Caco-2 (cell line): Measurements from ENCODE around the gene KHDC4. TPM values are rescaled to one million over a fixed set of nuclear protein-coding genes. Genes with fewer than 3 reads are reported as not detected.

ENCODE experiments used
- BruUV-seq: library from RNA; stranded (reverse); fragments of 400-500 nt; replicated peaks from 2 replicates; lab custom pipeline; 2021; lab: Mats Ljungman, UMichigan
- CTCF ChIA-PET: fragments of 300-600 bp; sonication (Branson Sonifier 250); formaldehyde crosslinking; loops from one replicate; lab custom pipeline; 2022; ENCODE audit warnings: antibody characterized with exemption; lab: Charles Lee
- POLR2A ChIA-PET: fragments of 300-600 bp; sonication (Branson Sonifier 250); formaldehyde crosslinking; loops from one replicate; lab custom pipeline; 2022; ENCODE audit warnings: antibody characterized with exemption; lab: Charles Lee
- DNase-seq, 2 experiments: peaks; one replicate each; pipeline versions ENCODE4 v3.0.0 to v3.0.0-alpha.2; 2020 to 2022
- H3K27me3 ChIP-seq: replicated peaks from 2 replicates; pipeline ENCODE4 v1.6.0; 2011; ENCODE audit warnings: low read length; ENCODE audit not compliant: control insufficient read depth, insufficient read depth
- H3K36me3 ChIP-seq: 2 replicates; pipeline ENCODE4 v1.5.1; 2011; ENCODE audit warnings: low read length; ENCODE audit not compliant: control insufficient read depth, insufficient read depth
- H3K4me1 ChIP-seq: fragments of 250-450 bp; sonication (Bioruptor Pico); 2 replicates; pipeline ENCODE4 v1.5.1; 2020; ENCODE audit warnings: mild to moderate bottlenecking
- H3K4me3 ChIP-seq: 2 replicates; pipeline ENCODE4 v1.5.1; 2011; ENCODE audit warnings: low read depth, mild to moderate bottlenecking, control low read depth, low read length
- H3K9me3 ChIP-seq: fragments of 250-450 bp; sonication (Bioruptor Pico); 2 replicates; pipeline ENCODE4 v1.5.1; 2020; ENCODE audit warnings: mild to moderate bottlenecking, moderate library complexity
- H3K27ac Mint-ChIP-seq: one replicate; pipeline ENCODE4 v1.8.0; 2022; ENCODE audit warnings: mixed read lengths; ENCODE audit not compliant: unreplicated experiment
- H3K27me3 Mint-ChIP-seq: one replicate; pipeline ENCODE4 v1.8.0; 2022; ENCODE audit warnings: mixed read lengths; ENCODE audit not compliant: insufficient read depth, unreplicated experiment
- H3K36me3 Mint-ChIP-seq: one replicate; pipeline ENCODE4 v1.8.0; 2022; ENCODE audit warnings: mild to moderate bottlenecking, mixed read lengths; ENCODE audit not compliant: insufficient read depth, unreplicated experiment
- H3K4me1 Mint-ChIP-seq: one replicate; pipeline ENCODE4 v1.8.0; 2022; ENCODE audit warnings: low read depth, mixed read lengths; ENCODE audit not compliant: unreplicated experiment
- H3K4me3 Mint-ChIP-seq: one replicate; pipeline ENCODE4 v1.8.0; 2022; ENCODE audit warnings: mild to moderate bottlenecking, moderate library complexity, mixed read lengths; ENCODE audit not compliant: unreplicated experiment
- H3K9me3 Mint-ChIP-seq: one replicate; pipeline ENCODE4 v1.8.0; 2022; ENCODE audit warnings: mixed read lengths; ENCODE audit not compliant: unreplicated experiment
- intact Hi-C: fragments of 100-400 bp; cut with micrococcal nuclease; formaldehyde crosslinking; loops from one replicate; pipeline ENCODE4 v1.10.0; 2022; ENCODE audit not compliant: unreplicated experiment
- total RNA-seq: library from RNA; stranded (reverse); gene quantifications from 2 replicates; pipeline ENCODE4 v1.2.3, GENCODE V29; 2022
- TF ChIP-seq, protein P1 (sequence below), 2 experiments: fragments of 200-600 bp in 1 of 2; IDR thresholded peaks; 1 replicate in 1 of 2; 2 replicates in 1 of 2; pipeline versions ENCODE4 v1.5.1 to v1.8.0; 2011 to 2022; ENCODE audit warnings: antibody characterized with exemption in 1 of 2, control low read depth in 1 of 2, inconsistent platforms in 1 of 2, low read depth in 1 of 2, low read length in 1 of 2, mild to moderate bottlenecking in 1 of 2, moderate library complexity in 1 of 2; ENCODE audit not compliant: insufficient read depth in 1 of 2, severe bottlenecking in 1 of 2, unreplicated experiment in 1 of 2

The KHDC4 gene
- total RNA-seq, 1 experiment from 2014 or later = 68.5 TPM

DNA sequence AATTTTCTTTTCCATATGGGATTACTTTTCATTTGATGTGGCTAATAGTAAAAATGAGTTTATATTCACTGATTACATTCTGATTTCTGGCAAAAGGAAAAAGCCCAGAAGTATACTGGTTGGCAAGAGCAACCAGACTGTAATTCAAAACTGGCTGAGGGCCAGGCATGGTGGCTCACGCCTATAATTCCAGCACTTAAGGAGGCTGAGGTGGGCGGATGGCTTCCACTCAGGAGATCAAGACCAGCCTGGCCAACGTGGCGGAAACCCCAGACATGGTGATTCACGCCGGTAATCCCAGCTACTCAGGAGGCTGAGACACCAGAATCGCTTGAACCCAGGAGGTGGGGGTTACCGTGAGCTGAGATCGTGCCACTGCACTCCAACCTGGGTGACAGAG, 60.4 kb downstream of the KHDC4 start:
- no peaks in the 10 kb centered on the region; the same call in 1 of the 2 replicates for H3K27me3 ChIP-seq
- no peaks in the 10 kb centered on the region for H3K4me1 ChIP-seq
- H3K9me3 ChIP-seq = no peaks in the 10 kb centered on the region
- intact Hi-C loops = no loop called here
- peaks cover 6% of the 10 kb centered on the region for H3K36me3 Mint-ChIP-seq
- H3K27ac Mint-ChIP-seq = no peak overlapping the region
- POLR2A ChIA-PET = no interaction called here
- H3K4me3 ChIP-seq = no peak overlapping the region
- DNase-seq = no peak
- no peak overlapping the region for H3K4me3 Mint-ChIP-seq
- TF ChIP-seq, protein P1, sequence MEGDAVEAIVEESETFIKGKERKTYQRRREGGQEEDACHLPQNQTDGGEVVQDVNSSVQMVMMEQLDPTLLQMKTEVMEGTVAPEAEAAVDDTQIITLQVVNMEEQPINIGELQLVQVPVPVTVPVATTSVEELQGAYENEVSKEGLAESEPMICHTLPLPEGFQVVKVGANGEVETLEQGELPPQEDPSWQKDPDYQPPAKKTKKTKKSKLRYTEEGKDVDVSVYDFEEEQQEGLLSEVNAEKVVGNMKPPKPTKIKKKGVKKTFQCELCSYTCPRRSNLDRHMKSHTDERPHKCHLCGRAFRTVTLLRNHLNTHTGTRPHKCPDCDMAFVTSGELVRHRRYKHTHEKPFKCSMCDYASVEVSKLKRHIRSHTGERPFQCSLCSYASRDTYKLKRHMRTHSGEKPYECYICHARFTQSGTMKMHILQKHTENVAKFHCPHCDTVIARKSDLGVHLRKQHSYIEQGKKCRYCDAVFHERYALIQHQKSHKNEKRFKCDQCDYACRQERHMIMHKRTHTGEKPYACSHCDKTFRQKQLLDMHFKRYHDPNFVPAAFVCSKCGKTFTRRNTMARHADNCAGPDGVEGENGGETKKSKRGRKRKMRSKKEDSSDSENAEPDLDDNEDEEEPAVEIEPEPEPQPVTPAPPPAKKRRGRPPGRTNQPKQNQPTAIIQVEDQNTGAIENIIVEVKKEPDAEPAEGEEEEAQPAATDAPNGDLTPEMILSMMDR (IDR thresholded peaks at IDR 0.05; ENCODE audit: insufficient read depth in 1 of 2, low read depth in 1 of 2, low read length in 1 of 2, severe bottlenecking in 1 of 2, unreplicated experiment in 1 of 2) = no peak
- peaks cover 3% of the 10 kb centered on the region for H3K27me3 Mint-ChIP-seq
- H3K9me3 Mint-ChIP-seq = no peaks in the 10 kb centered on the region
- BruUV-seq = no TSS peak
- H3K36me3 ChIP-seq = no peaks in the 10 kb centered on the region
- CTCF ChIA-PET = no interaction called here
- no peaks in the 10 kb centered on the region for H3K4me1 Mint-ChIP-seq

DNA sequence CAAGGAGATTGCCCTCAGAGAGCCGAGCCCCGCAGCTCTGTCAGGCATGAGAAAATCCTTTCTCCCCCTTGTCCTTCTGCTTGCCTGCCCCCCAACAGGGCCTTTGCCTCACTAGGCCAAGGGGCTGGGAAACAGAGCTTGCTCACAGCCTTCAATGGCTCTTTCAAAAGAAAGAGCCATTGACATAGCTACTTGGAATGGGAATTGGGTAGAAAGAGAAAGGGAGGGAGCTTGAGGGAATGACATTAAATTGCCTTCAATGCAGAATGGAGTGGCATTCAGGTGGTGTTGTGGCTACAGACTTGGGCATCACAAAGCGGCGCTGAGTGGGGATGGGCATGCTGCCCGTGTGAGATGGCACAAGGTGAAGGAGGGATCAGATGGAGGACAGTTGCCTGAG, 61.7 kb downstream of the KHDC4 start:
- ChIA-PET CTCF (no interaction called here), POLR2A (no interaction called here)
- Histone ChIP-seq H3K27me3 (no peaks in the 10 kb centered on the region; the same call in 1 of the 2 replicates), H3K4me3 (no peak overlapping the region), H3K36me3 (no peaks in the 10 kb centered on the region), H3K4me1 (no peaks in the 10 kb centered on the region), H3K9me3 (no peaks in the 10 kb centered on the region)
- no peak for DNase-seq
- no TSS peak for BruUV-seq
- Mint-ChIP-seq H3K27me3 (peaks cover 3% of the 10 kb centered on the region), H3K27ac (no peak overlapping the region), H3K4me1 (no peaks in the 10 kb centered on the region), H3K4me3 (no peak overlapping the region), H3K9me3 (no peaks in the 10 kb centered on the region), H3K36me3 (peaks cover 6% of the 10 kb centered on the region)
- TF ChIP-seq, protein P1 (IDR thresholded peaks at IDR 0.05; ENCODE audit: insufficient read depth in 1 of 2, low read depth in 1 of 2, low read length in 1 of 2, severe bottlenecking in 1 of 2, unreplicated experiment in 1 of 2) = no peak
- intact Hi-C loops = no loop called here

DNA sequence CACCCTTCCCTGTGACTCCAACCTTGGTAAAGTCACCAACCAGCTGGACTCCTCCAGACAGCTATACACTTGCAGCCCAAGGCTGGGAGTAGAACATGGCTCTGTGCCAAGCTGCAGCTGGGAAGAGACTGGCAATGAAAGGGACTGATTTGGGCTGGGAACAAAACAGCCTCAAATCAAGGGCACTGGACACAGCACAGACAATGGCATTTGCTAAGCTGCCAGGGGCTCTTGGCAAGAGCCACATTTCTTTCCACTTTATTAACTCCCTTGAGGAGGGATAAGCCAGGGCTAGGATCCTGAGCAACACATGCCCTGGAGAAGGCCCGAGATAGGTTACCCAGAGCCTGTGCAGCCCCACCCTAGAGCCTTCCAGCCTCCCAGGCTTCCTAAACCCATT, 62.8 kb downstream of the KHDC4 start:
- DNase-seq = no peak
- H3K9me3 ChIP-seq = no peaks in the 10 kb centered on the region
- no peak overlapping the region for H3K4me3 Mint-ChIP-seq
- no peak overlapping the region for H3K4me3 ChIP-seq
- no peaks in the 10 kb centered on the region for H3K36me3 ChIP-seq
- POLR2A ChIA-PET = no interaction called here
- no TSS peak for BruUV-seq
- H3K9me3 Mint-ChIP-seq = no peaks in the 10 kb centered on the region
- no peaks in the 10 kb centered on the region for H3K4me1 ChIP-seq
- no peaks in the 10 kb centered on the region for H3K4me1 Mint-ChIP-seq
- H3K27ac Mint-ChIP-seq = no peak overlapping the region
- CTCF ChIA-PET = no interaction called here
- intact Hi-C loops = no loop called here
- H3K36me3 Mint-ChIP-seq = peaks cover 2% of the 10 kb centered on the region
- H3K27me3 ChIP-seq = no peaks in the 10 kb centered on the region; the same call in 1 of the 2 replicates
- TF ChIP-seq, protein P1 (IDR thresholded peaks at IDR 0.05; ENCODE audit: insufficient read depth in 1 of 2, low read depth in 1 of 2, low read length in 1 of 2, severe bottlenecking in 1 of 2, unreplicated experiment in 1 of 2) = no peak
- peaks cover 3% of the 10 kb centered on the region for H3K27me3 Mint-ChIP-seq
